ENCODE measurements around the gene TTBK1. TPM values are rescaled to one million over a fixed set of nuclear protein-coding genes. Genes with fewer than 3 reads are reported as not detected.
A peak's percentile ranks its signal among the peaks of the same experiment; 100 is the strongest.

TTBK1 gene
- total and polyA plus RNA-seq, 2 donors: 0.05 to 0.09 TPM

DNA sequence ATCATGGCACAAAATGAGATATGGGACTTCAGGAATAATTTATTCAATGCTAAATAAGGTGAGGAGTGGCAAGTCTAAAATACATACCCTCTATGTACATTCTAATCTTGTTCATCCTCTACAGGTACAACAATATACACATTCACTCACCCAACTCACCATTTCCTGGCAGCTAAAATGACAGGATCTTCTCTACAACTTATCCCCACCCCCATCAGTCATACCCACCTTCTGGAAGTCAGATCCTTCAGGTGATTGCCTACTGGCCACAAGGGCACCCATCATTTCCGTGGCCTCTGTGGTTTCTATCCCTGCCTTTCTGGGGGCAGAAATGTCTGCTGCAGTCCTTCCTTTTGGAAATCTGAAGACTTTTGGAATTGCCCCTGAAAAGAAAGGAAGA, 88.2 kb downstream of the TTBK1 start:
- Histone ChIP-seq H3K4me3 (ENCODE audit: low read length in 2 of 2) (no peak overlapping the region), H3K27ac (ENCODE audit: low read depth in 1 of 2, low read length in 1 of 2) (no peak overlapping the region), H3K36me3 (ENCODE audit: control insufficient read depth in 2 of 2, insufficient read depth in 2 of 2, low read length in 1 of 2) (peaks cover 0 to 4% of the 10 kb centered on the region in 2 donors), H3K27me3 (ENCODE audit: control insufficient read depth in 2 of 2, insufficient read depth in 1 of 2, low read length in 1 of 2) (no peaks in the 10 kb centered on the region), H3K9me3 (ENCODE audit: control insufficient read depth in 2 of 2, insufficient read depth in 1 of 2, low read length in 1 of 2) (no peaks in the 10 kb centered on the region), H3K4me1 (ENCODE audit: control insufficient read depth in 2 of 2, insufficient read depth in 2 of 2, low read length in 2 of 2) (no peaks in the 10 kb centered on the region)
- 34% methylated on average over 1 of the region's 1 CpG for WGBS
- DNase-seq (ENCODE audit: low read depth in 6 of 9, low spot score in 9 of 9): no peak

DNA sequence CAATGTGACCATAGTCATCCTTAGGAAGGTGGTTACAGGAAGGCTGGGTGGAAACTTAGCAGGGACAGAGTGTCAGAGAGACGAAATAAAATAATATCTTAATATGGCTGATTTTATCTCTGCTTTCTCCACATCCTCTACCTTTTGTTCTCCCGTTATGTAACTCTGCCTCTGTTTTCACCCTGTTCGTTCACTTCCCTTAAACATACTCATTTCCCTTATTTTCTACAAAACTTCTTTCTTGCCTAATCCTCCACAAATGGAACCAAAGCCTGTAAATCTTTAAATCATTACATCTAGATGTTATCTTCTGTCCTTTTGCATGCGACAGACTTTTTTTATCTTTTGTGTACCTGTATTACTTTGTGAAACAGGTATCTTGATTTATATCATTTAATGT, 88.6 kb downstream of the TTBK1 start:
- WGBS: 38% methylated on average over 4 of the region's 4 CpGs
- H3K27ac ChIP-seq (ENCODE audit: low read depth in 1 of 2, low read length in 1 of 2): no peak overlapping the region

DNA sequence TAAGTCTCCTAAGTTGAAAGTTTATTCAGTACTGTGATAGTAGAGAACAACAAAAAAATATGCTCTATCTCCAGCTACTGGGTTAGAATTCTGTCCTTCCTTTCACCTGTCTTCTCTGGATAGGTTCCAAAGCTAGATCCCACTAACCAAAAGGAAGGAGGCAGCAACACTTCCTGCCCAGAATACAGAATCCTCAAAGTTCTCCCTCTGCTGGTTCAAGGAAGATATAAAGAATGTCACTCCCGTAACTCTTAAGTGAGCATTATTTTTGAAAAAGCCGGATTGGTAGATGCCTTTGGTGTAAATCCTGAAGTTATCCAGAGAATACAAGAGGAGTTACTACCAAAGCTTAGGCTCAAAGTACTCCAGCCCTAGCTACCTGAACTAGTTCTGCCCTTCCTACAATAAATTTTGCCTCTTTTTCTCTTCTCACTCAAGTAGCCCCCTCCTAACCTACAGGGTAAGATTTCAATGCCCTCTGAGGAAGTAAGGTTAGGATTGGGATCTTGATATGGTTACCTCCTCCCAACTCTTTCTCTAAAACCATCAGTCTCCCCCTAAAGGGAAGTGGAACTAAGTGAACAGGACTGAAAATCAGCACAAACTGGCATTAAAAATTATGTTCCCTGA, 91.3 kb downstream of the TTBK1 start:
- H3K27ac ChIP-seq (ENCODE audit: low read depth in 1 of 2, low read length in 1 of 2): no peak overlapping the region
- no peaks in the 10 kb centered on the region for H3K4me1 ChIP-seq (ENCODE audit: control insufficient read depth in 2 of 2, insufficient read depth in 2 of 2, low read length in 2 of 2)

More for the DNA sequence above, 88.6 kb downstream of the TTBK1 start:
- Histone ChIP-seq H3K9me3 (ENCODE audit: control insufficient read depth in 2 of 2, insufficient read depth in 1 of 2, low read length in 1 of 2) (no peaks in the 10 kb centered on the region), H3K36me3 (ENCODE audit: control insufficient read depth in 2 of 2, insufficient read depth in 2 of 2, low read length in 1 of 2) (peaks cover 0 to 6% of the 10 kb centered on the region in 2 donors), H3K27me3 (ENCODE audit: control insufficient read depth in 2 of 2, insufficient read depth in 1 of 2, low read length in 1 of 2) (no peaks in the 10 kb centered on the region), H3K4me3 (ENCODE audit: low read length in 2 of 2) (no peak overlapping the region), H3K4me1 (ENCODE audit: control insufficient read depth in 2 of 2, insufficient read depth in 2 of 2, low read length in 2 of 2) (no peaks in the 10 kb centered on the region)
- no peak for DNase-seq (ENCODE audit: low read depth in 6 of 9, low spot score in 9 of 9)

DNA sequence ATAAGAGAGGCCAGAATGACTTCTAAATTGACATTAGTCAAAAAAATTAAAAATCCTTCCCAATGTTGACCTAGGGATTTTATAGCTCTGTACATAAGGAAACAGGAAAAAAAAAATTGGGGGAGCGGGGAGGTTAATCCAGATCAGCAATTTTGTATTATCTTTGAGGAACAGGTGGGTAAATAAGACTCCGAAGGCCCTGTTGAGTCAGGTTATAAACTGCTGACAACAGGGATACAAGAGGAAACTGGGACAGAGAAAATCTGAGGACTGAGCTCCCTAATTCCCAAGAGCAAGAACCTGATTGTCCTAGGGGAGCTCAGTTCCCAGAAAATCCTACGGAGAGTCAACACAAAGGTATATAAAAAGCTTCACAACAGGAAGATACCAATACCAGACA, 92.2 kb downstream of the TTBK1 start:
- Histone ChIP-seq H3K27ac (ENCODE audit: low read depth in 1 of 2, low read length in 1 of 2) (no peak overlapping the region), H3K36me3 (ENCODE audit: control insufficient read depth in 2 of 2, insufficient read depth in 2 of 2, low read length in 1 of 2) (peaks cover 27 to 37% of the 10 kb centered on the region in 2 donors), H3K4me1 (ENCODE audit: control insufficient read depth in 2 of 2, insufficient read depth in 2 of 2, low read length in 2 of 2) (no peaks in the 10 kb centered on the region), H3K9me3 (ENCODE audit: control insufficient read depth in 2 of 2, insufficient read depth in 1 of 2, low read length in 1 of 2) (no peaks in the 10 kb centered on the region), H3K27me3 (ENCODE audit: control insufficient read depth in 2 of 2, insufficient read depth in 1 of 2, low read length in 1 of 2) (no peaks in the 10 kb centered on the region), H3K4me3 (ENCODE audit: low read length in 2 of 2) (no peak overlapping the region)
- 95% methylated on average over 3 of the region's 3 CpGs for WGBS
- no peak for DNase-seq (ENCODE audit: low read depth in 6 of 9, low spot score in 9 of 9)

More for the DNA sequence above, 91.3 kb downstream of the TTBK1 start:
- 62% methylated on average over 2 of the region's 2 CpGs for WGBS
- Histone ChIP-seq H3K36me3 (ENCODE audit: control insufficient read depth in 2 of 2, insufficient read depth in 2 of 2, low read length in 1 of 2) (peaks cover 18 to 28% of the 10 kb centered on the region in 2 donors), H3K4me3 (ENCODE audit: low read length in 2 of 2) (no peak overlapping the region), H3K27me3 (ENCODE audit: control insufficient read depth in 2 of 2, insufficient read depth in 1 of 2, low read length in 1 of 2) (no peaks in the 10 kb centered on the region), H3K9me3 (ENCODE audit: control insufficient read depth in 2 of 2, insufficient read depth in 1 of 2, low read length in 1 of 2) (no peaks in the 10 kb centered on the region)
- peak in 8 of 9 donors; percentile 3 to 48 (median 6) for DNase-seq (ENCODE audit: low read depth in 6 of 9, low spot score in 9 of 9)

DNA sequence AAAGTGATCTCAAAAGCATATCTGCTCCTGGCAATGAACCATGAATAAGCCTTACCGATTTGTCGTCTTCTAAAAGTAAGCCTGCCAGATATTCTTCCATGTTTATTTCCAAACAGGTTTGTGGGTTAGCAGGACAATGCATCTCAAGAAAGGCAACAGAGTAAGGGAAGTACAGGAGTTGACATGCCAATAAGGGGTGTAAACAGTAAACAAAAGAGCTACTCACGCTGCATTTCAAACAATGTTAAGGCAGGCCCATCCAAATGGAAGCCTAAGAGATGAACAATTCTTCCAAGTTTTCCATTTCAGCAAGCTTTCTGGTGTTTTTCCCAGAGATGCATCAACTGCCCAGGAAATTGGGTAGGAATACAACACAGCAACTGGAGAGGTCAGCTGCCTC, 93.1 kb downstream of the TTBK1 start:
- WGBS: 93% methylated on average over 3 of the region's 3 CpGs
- no peaks in the 10 kb centered on the region for H3K4me1 ChIP-seq (ENCODE audit: control insufficient read depth in 2 of 2, insufficient read depth in 2 of 2, low read length in 2 of 2)

More for the DNA sequence above, 93.1 kb downstream of the TTBK1 start:
- Histone ChIP-seq H3K36me3 (ENCODE audit: control insufficient read depth in 2 of 2, insufficient read depth in 2 of 2, low read length in 1 of 2) (peaks cover 32 to 45% of the 10 kb centered on the region in 2 donors), H3K27me3 (ENCODE audit: control insufficient read depth in 2 of 2, insufficient read depth in 1 of 2, low read length in 1 of 2) (no peaks in the 10 kb centered on the region), H3K27ac (ENCODE audit: low read depth in 1 of 2, low read length in 1 of 2) (no peak overlapping the region), H3K9me3 (ENCODE audit: control insufficient read depth in 2 of 2, insufficient read depth in 1 of 2, low read length in 1 of 2) (no peaks in the 10 kb centered on the region), H3K4me3 (ENCODE audit: low read length in 2 of 2) (no peak overlapping the region)
- no peak for DNase-seq (ENCODE audit: low read depth in 6 of 9, low spot score in 9 of 9)

Other genes with a start within 250 kb of the TTBK1 start
- 101 TPM for gene MEA1, start 229.5 kb upstream of the TTBK1 start, total RNA-seq
- 72.3 TPM for gene MEA1, start 229.5 kb upstream of the TTBK1 start, polyA plus RNA-seq
- 73.8 TPM for gene KLHDC3, start 229.2 kb upstream of the TTBK1 start, total RNA-seq
- 87.0 TPM for gene KLHDC3, start 229.2 kb upstream of the TTBK1 start, polyA plus RNA-seq
- 64.6 TPM for gene RRP36, start 221.9 kb upstream of the TTBK1 start, total RNA-seq
- gene RRP36, start 221.9 kb upstream of the TTBK1 start, polyA plus RNA-seq: 50.1 TPM
- gene CUL7, start 189.6 kb upstream of the TTBK1 start, total RNA-seq: 9.4 TPM
- gene CUL7, start 189.6 kb upstream of the TTBK1 start, polyA plus RNA-seq: 5.5 TPM
- 28.0 TPM for gene MRPL2, start 184.0 kb upstream of the TTBK1 start, total RNA-seq
- gene MRPL2, start 184.0 kb upstream of the TTBK1 start, polyA plus RNA-seq: 49.9 TPM
- gene KLC4, start 183.8 kb upstream of the TTBK1 start, total RNA-seq: 20.3 TPM
- 27.1 TPM for gene KLC4, start 183.8 kb upstream of the TTBK1 start, polyA plus RNA-seq
- gene PTK7, start 167.2 kb upstream of the TTBK1 start, total RNA-seq: 48.1 TPM
- gene PTK7, start 167.2 kb upstream of the TTBK1 start, polyA plus RNA-seq: 101 TPM
- gene SRF, start 72.2 kb upstream of the TTBK1 start, total RNA-seq: 18.1 TPM
- gene SRF, start 72.2 kb upstream of the TTBK1 start, polyA plus RNA-seq: 25.5 TPM
- 25.3 TPM for gene CUL9, start 61.3 kb upstream of the TTBK1 start, total RNA-seq
- gene CUL9, start 61.3 kb upstream of the TTBK1 start, polyA plus RNA-seq: 119 TPM
- gene DNPH1, start 14.0 kb upstream of the TTBK1 start, total RNA-seq: 58.9 TPM
- gene DNPH1, start 14.0 kb upstream of the TTBK1 start, polyA plus RNA-seq: 46.7 TPM
- 0.09 TPM for gene SLC22A7, start 54.8 kb downstream of the TTBK1 start, total RNA-seq
- 0.16 TPM for gene SLC22A7, start 54.8 kb downstream of the TTBK1 start, polyA plus RNA-seq
- 0.61 TPM for gene CRIP3, start 65.3 kb downstream of the TTBK1 start, total RNA-seq
- 11.0 TPM for gene CRIP3, start 65.3 kb downstream of the TTBK1 start, polyA plus RNA-seq
- 8.0 TPM for gene ZNF318, start 126.2 kb downstream of the TTBK1 start, total RNA-seq
- gene ZNF318, start 126.2 kb downstream of the TTBK1 start, polyA plus RNA-seq: 9.2 TPM
- gene ABCC10, start 184.1 kb downstream of the TTBK1 start, total RNA-seq: 8.9 TPM
- gene ABCC10, start 184.1 kb downstream of the TTBK1 start, polyA plus RNA-seq: 47.6 TPM
- gene DLK2, start 212.1 kb downstream of the TTBK1 start, total RNA-seq: 1.5 TPM
- gene DLK2, start 212.1 kb downstream of the TTBK1 start, polyA plus RNA-seq: 10.0 TPM
- gene TJAP1, start 234.1 kb downstream of the TTBK1 start, total RNA-seq: 10.1 TPM
- gene TJAP1, start 234.1 kb downstream of the TTBK1 start, polyA plus RNA-seq: 32.1 TPM